Esophagus squamous epithelium (tissue), 4 donors: Measurements from ENCODE around the gene HSPB1.

Experiments
- POLR2A ChIP-seq, 4 donors: fragments of 450-650 bp; IDR thresholded peaks; one replicate each; pipeline ENCODE4 v1.6.1; 2017; ENCODE audit warnings: antibody characterized with exemption in 4 of 4, mild to moderate bottlenecking in 4 of 4, moderate library complexity in 3 of 4
- TF ChIP-seq, protein P1 (sequence below), 6 experiments: fragments of 450-650 bp in 4 of 6; fragments of 200-600 bp in 2 of 6; sonication (generic) in 2 of 6; IDR thresholded peaks; one replicate each; pipeline ENCODE4 v1.5.1; 2016 to 2019; ENCODE audit warnings: antibody characterized with exemption in 6 of 6, mild to moderate bottlenecking in 4 of 6, moderate library complexity in 4 of 6

DNA sequence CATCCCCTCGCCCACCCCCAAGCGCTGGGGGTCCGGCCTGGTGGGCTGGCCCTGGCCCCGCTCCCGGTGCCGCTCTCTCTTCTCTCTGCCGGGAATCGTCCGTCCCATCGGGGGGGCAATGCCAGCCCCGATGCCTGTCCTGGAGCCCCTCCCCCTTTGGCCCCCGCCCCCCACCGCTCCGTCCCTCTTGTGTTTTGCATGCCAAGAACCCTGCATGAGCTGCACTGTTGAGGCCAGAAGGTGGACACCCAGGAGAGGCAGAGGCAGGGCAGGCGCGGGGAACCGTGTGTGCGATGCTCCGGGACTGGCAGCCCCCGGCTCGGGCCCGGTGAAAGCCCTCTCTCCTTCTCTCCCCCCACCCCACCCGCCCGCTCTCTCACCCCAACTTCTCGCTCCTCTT lies 22.1 kb upstream of the HSPB1 start:
- TF ChIP-seq, protein P1, sequence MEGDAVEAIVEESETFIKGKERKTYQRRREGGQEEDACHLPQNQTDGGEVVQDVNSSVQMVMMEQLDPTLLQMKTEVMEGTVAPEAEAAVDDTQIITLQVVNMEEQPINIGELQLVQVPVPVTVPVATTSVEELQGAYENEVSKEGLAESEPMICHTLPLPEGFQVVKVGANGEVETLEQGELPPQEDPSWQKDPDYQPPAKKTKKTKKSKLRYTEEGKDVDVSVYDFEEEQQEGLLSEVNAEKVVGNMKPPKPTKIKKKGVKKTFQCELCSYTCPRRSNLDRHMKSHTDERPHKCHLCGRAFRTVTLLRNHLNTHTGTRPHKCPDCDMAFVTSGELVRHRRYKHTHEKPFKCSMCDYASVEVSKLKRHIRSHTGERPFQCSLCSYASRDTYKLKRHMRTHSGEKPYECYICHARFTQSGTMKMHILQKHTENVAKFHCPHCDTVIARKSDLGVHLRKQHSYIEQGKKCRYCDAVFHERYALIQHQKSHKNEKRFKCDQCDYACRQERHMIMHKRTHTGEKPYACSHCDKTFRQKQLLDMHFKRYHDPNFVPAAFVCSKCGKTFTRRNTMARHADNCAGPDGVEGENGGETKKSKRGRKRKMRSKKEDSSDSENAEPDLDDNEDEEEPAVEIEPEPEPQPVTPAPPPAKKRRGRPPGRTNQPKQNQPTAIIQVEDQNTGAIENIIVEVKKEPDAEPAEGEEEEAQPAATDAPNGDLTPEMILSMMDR (IDR thresholded peaks at IDR 0.05), result no peak
- no peak for TF ChIP-seq POLR2A (IDR thresholded peaks at IDR 0.05)
